ENCODE measurements around the gene SIMC1. TPM values are rescaled to one million over a fixed set of nuclear protein-coding genes. Genes with fewer than 3 reads are reported as not detected.
"Not testable (repeated sequence)": the region's sequence is repeated elsewhere in the genome, so short reads cannot be mapped to it uniquely, and the experiment has no call there.

The SIMC1 gene
- total RNA-seq, 1 experiment from 2014 or later = 17.7 TPM

GRCh38 chr5:176257871-176258505 is 19.8 kb downstream of the SIMC1 start:
- not testable (repeated sequence) for H3K9me3 Mint-ChIP-seq; H4K91ac ChIP-seq (ENCODE audit: insufficient read length, low read depth, low read length); H2AK5ac ChIP-seq (ENCODE audit: insufficient read length, low read length); H3K4ac ChIP-seq (ENCODE audit: low read depth, low read length); H3K4me1 Mint-ChIP-seq; H3K18ac ChIP-seq (ENCODE audit: insufficient read length, low read depth, low read length); H3K79me2 ChIP-seq (ENCODE audit: insufficient read depth, low read length); H3K9ac ChIP-seq (ENCODE audit: extremely low read depth, insufficient read length, low read length); H3K27me3 ChIP-seq (ENCODE audit: insufficient read depth, low read length); H2BK20ac ChIP-seq (ENCODE audit: low read depth, low read length, poor library complexity, severe bottlenecking); H3K4me1 ChIP-seq (ENCODE audit: insufficient read depth, low read length); H3K79me1 ChIP-seq (ENCODE audit: insufficient read depth, low read depth, low read length, poor library complexity, severe bottlenecking); H3K23ac ChIP-seq (ENCODE audit: insufficient read length, low read depth, low read length); H3K4me2 ChIP-seq (ENCODE audit: insufficient read depth, insufficient read length, low read length); H4K20me1 ChIP-seq (ENCODE audit: control insufficient read depth, insufficient read depth, insufficient read length); H4K8ac ChIP-seq (replicated peaks; ENCODE audit: insufficient read length, low read depth, low read length); H2BK15ac ChIP-seq (ENCODE audit: low read depth, low read length); H2BK120ac ChIP-seq (ENCODE audit: low read depth, low read length, poor library complexity, severe bottlenecking); H3T11ph ChIP-seq (ENCODE audit: low read length); H3K56ac ChIP-seq (ENCODE audit: insufficient read length, low read depth, low read length); H3K9me3 ChIP-seq (ENCODE audit: control insufficient read depth, low read depth, low read length); H3K23me2 ChIP-seq (ENCODE audit: insufficient read length, low read depth, low read length, poor library complexity, severe bottlenecking); H3K27me3 Mint-ChIP-seq (ENCODE audit: low read depth); H2AFZ ChIP-seq (ENCODE audit: low read length); H4K5ac ChIP-seq (ENCODE audit: insufficient read length, low read depth, low read length); H2BK12ac ChIP-seq (ENCODE audit: insufficient read length, low read depth, low read length); H3K4me3 Mint-ChIP-seq; H2BK5ac ChIP-seq (ENCODE audit: insufficient read length, low read length); H3K14ac ChIP-seq (ENCODE audit: insufficient read depth, low read length); H3K27ac Mint-ChIP-seq; H3K27ac ChIP-seq (ENCODE audit: insufficient read length, low read depth, low read length); DNase-seq
- H3K36me3 Mint-ChIP-seq (ENCODE audit: insufficient read depth in 1 of 3, low read depth in 3 of 3) = peaks cover 11 to 13% (median 12%) of the 10 kb centered on the region in 3 experiments
- WGBS (ENCODE audit: extremely low coverage, insufficient read length, low lambda C conversion rate) = no CpG with 5 or more reads among the region's 5 CpGs

GRCh38 chr5:176260682-176261081 is 22.5 kb downstream of the SIMC1 start:
- not testable (repeated sequence) for H3K56ac ChIP-seq (ENCODE audit: insufficient read length, low read depth, low read length); H3K79me2 ChIP-seq (ENCODE audit: insufficient read depth, low read length); H3K14ac ChIP-seq (ENCODE audit: insufficient read depth, low read length); H2BK15ac ChIP-seq (ENCODE audit: low read depth, low read length); H3K23me2 ChIP-seq (ENCODE audit: insufficient read length, low read depth, low read length, poor library complexity, severe bottlenecking); H3K27ac ChIP-seq (ENCODE audit: insufficient read length, low read depth, low read length); H2BK120ac ChIP-seq (ENCODE audit: low read depth, low read length, poor library complexity, severe bottlenecking); H3K18ac ChIP-seq (ENCODE audit: insufficient read length, low read depth, low read length); H4K20me1 ChIP-seq (ENCODE audit: control insufficient read depth, insufficient read depth, insufficient read length); H2AFZ ChIP-seq (ENCODE audit: low read length); H3K4me3 Mint-ChIP-seq; H4K8ac ChIP-seq (replicated peaks; ENCODE audit: insufficient read length, low read depth, low read length); H3K4ac ChIP-seq (ENCODE audit: low read depth, low read length); H2BK12ac ChIP-seq (ENCODE audit: insufficient read length, low read depth, low read length); H3K4me2 ChIP-seq (ENCODE audit: insufficient read depth, insufficient read length, low read length); H3K27ac Mint-ChIP-seq; H3K4me1 Mint-ChIP-seq; H3K79me1 ChIP-seq (ENCODE audit: insufficient read depth, low read depth, low read length, poor library complexity, severe bottlenecking); H3K27me3 ChIP-seq (ENCODE audit: insufficient read depth, low read length); H3K27me3 Mint-ChIP-seq (ENCODE audit: low read depth); H3K9me3 ChIP-seq (ENCODE audit: control insufficient read depth, low read depth, low read length); H2AK5ac ChIP-seq (ENCODE audit: insufficient read length, low read length); H2BK20ac ChIP-seq (ENCODE audit: low read depth, low read length, poor library complexity, severe bottlenecking); DNase-seq; H2BK5ac ChIP-seq (ENCODE audit: insufficient read length, low read length); H3K4me1 ChIP-seq (ENCODE audit: insufficient read depth, low read length); H4K91ac ChIP-seq (ENCODE audit: insufficient read length, low read depth, low read length); H3K9ac ChIP-seq (ENCODE audit: extremely low read depth, insufficient read length, low read length); H4K5ac ChIP-seq (ENCODE audit: insufficient read length, low read depth, low read length); H3K23ac ChIP-seq (ENCODE audit: insufficient read length, low read depth, low read length); H3T11ph ChIP-seq (ENCODE audit: low read length)
- no CpG with 5 or more reads among the region's 5 CpGs for WGBS (ENCODE audit: extremely low coverage, insufficient read length, low lambda C conversion rate)
- Mint-ChIP-seq H3K36me3 (ENCODE audit: insufficient read depth in 1 of 3, low read depth in 3 of 3) (peaks cover 22 to 23% (median 23%) of the 10 kb centered on the region in 3 experiments), H3K9me3 (peaks cover 12 to 16% of the 10 kb centered on the region in 2 experiments; a peak in 4 of 5 replicates)
